HEK293 (cell line): ENCODE results near the gene SLC28A2.
"Not testable (repeated sequence)": the region's sequence is repeated elsewhere in the genome, so short reads cannot be mapped to it uniquely, and the experiment has no call there.

Experiments
- CTCF ChIA-PET: fragments of 350-600 bp; formaldehyde crosslinking; extraction: SDS; loops from one replicate; lab custom pipeline; 2021; ENCODE audit warnings: antibody characterized with exemption; lab: Yijun Ruan, JAX
- POLR2A ChIA-PET: fragments of 300-600 bp; formaldehyde crosslinking; extraction: SDS; loops from one replicate; lab custom pipeline; 2020; ENCODE audit warnings: antibody characterized with exemption, inconsistent platforms; lab: Yijun Ruan, JAX
- H3K27ac ChIP-seq: fragments of 200-500 bp; sonication (Bioruptor generic); 2 replicates; pipeline ENCODE4 v1.5.1; 2014; ENCODE audit warnings: low read depth, low read length, control low read depth, inconsistent platforms; ENCODE audit errors: extremely low read depth
- H3K36me3 ChIP-seq, 2 experiments: fragments of 200-500 bp in 1 of 2; sonication (Bioruptor generic) in 1 of 2; 1 replicate in 1 of 2; 2 replicates in 1 of 2; pipeline ENCODE4 v1.5.1; 2014 to 2017; ENCODE audit warnings: inconsistent platforms in 2 of 2, low read length in 2 of 2; ENCODE audit not compliant: control insufficient read depth in 2 of 2, insufficient read depth in 1 of 2
- H3K4me1 ChIP-seq: fragments of 200-500 bp; sonication (Bioruptor generic); 2 replicates; pipeline ENCODE4 v1.5.1; 2014; ENCODE audit warnings: mild to moderate bottlenecking, low read length, inconsistent platforms; ENCODE audit not compliant: control insufficient read depth, insufficient read depth
- H3K4me3 ChIP-seq: 2 replicates; pipeline ENCODE4 v1.5.1; 2011; ENCODE audit warnings: low read depth, mild to moderate bottlenecking, control low read depth, low read length, moderate library complexity
- H3K9me3 ChIP-seq: fragments of 200-500 bp; sonication (Bioruptor generic); 2 replicates; pipeline ENCODE4 v1.5.1; 2014; ENCODE audit warnings: low read depth, low read length, inconsistent platforms; ENCODE audit not compliant: control insufficient read depth, insufficient read depth
- KLF16 ChIP-seq: fragments of 450-650 bp; formaldehyde crosslinking; IDR thresholded peaks from 2 replicates; pipeline ENCODE4 v1.5.1; 2017; ENCODE audit warnings: missing biosample characterization, missing genetic modification characterization
- SCRT2 ChIP-seq: fragments of 450-650 bp; formaldehyde crosslinking; IDR thresholded peaks from 2 replicates; pipeline ENCODE4 v1.5.1; 2016; ENCODE audit warnings: missing biosample characterization, missing genetic modification characterization
- WT1 ChIP-seq: fragments of 450-650 bp; formaldehyde crosslinking; IDR thresholded peaks from 2 replicates; pipeline ENCODE4 v1.5.1; 2016; ENCODE audit warnings: missing biosample characterization, missing genetic modification characterization
- ZNF174 ChIP-seq: fragments of 450-650 bp; formaldehyde crosslinking; IDR thresholded peaks from 2 replicates; pipeline ENCODE4 v1.5.0; 2017; ENCODE audit warnings: missing biosample characterization, mild to moderate bottlenecking, missing genetic modification characterization
- ZNF311 ChIP-seq: fragments of 450-650 bp; formaldehyde crosslinking; IDR thresholded peaks from 2 replicates; pipeline ENCODE4 v1.5.1; 2017; ENCODE audit warnings: missing biosample characterization, missing genetic modification characterization, borderline replicate concordance
- ZNF621 ChIP-seq: fragments of 450-650 bp; formaldehyde crosslinking; IDR thresholded peaks from 2 replicates; pipeline ENCODE4 v1.5.1; 2017; ENCODE audit warnings: missing biosample characterization, missing genetic modification characterization
- ZNF792 ChIP-seq: fragments of 450-650 bp; formaldehyde crosslinking; IDR thresholded peaks from 2 replicates; pipeline ENCODE4 v1.5.1; 2016; ENCODE audit warnings: missing biosample characterization, missing genetic modification characterization
- TF ChIP-seq, protein P1 (sequence below): fragments of 450-650 bp; formaldehyde crosslinking; IDR thresholded peaks from 2 replicates; pipeline ENCODE4 v1.5.1; 2016; ENCODE audit warnings: missing biosample characterization, missing genetic modification characterization
- TF ChIP-seq, protein P2 (sequence below): fragments of 450-650 bp; formaldehyde crosslinking; IDR thresholded peaks from 2 replicates; pipeline ENCODE4 v1.5.1; 2017; ENCODE audit warnings: missing biosample characterization, missing genetic modification characterization
- TF ChIP-seq, protein P3 (sequence below): fragments of 450-650 bp; formaldehyde crosslinking; IDR thresholded peaks from 2 replicates; pipeline ENCODE4 v1.5.1; 2017; ENCODE audit warnings: missing biosample characterization, missing genetic modification characterization
- TF ChIP-seq, protein P4 (sequence below): fragments of 450-650 bp; formaldehyde crosslinking; IDR thresholded peaks from 2 replicates; pipeline ENCODE4 v1.5.1; 2016; ENCODE audit warnings: missing biosample characterization, missing genetic modification characterization

SLC28A2 gene

DNA sequence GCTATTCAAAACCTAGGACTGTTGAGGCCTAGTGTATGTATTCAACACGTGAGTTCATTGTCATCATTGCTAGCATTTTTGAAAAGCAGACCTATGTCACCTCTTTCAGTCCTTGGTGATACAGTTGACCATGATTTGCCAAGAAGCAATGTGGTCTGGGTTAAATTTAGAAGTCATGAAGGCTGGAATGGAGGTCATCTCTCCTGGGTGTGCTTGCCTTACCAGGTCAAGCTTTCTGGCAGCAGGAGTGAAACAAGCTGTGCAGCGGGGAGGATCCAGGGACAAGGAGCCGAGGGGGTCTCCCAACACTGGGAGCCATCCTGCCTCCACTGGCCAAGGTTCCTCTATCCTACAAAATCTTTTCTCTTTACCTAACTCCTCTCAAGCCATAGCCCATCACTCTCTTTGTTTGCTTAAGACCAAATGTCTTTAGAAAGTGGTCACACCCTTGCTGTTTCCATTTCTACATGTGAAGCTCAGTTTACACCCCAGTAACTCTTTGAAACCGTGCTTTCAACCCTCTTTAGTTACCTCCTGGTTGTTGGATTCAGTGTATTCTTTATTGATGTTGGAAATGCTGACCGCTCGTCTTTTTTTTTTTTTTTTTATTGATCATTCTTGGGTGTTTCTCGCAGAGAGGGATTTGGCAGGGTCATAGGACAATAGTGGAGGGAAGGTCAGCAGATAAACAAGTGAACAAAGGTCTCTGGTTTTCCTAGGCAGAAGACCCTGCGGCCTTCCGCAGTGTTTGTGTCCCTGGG lies 40.0 kb downstream of the SLC28A2 start (continued):
- TF ChIP-seq, protein P1, sequence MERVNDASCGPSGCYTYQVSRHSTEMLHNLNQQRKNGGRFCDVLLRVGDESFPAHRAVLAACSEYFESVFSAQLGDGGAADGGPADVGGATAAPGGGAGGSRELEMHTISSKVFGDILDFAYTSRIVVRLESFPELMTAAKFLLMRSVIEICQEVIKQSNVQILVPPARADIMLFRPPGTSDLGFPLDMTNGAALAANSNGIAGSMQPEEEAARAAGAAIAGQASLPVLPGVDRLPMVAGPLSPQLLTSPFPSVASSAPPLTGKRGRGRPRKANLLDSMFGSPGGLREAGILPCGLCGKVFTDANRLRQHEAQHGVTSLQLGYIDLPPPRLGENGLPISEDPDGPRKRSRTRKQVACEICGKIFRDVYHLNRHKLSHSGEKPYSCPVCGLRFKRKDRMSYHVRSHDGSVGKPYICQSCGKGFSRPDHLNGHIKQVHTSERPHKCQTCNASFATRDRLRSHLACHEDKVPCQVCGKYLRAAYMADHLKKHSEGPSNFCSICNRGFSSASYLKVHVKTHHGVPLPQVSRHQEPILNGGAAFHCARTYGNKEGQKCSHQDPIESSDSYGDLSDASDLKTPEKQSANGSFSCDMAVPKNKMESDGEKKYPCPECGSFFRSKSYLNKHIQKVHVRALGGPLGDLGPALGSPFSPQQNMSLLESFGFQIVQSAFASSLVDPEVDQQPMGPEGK (tag by site-specific recombination): no peak
- TF ChIP-seq SCRT2 (tag by site-specific recombination) (no peak), WT1 (tag by site-specific recombination) (no peak), KLF16 (tag by site-specific recombination) (no peak), ZNF621 (no peak)

DNA sequence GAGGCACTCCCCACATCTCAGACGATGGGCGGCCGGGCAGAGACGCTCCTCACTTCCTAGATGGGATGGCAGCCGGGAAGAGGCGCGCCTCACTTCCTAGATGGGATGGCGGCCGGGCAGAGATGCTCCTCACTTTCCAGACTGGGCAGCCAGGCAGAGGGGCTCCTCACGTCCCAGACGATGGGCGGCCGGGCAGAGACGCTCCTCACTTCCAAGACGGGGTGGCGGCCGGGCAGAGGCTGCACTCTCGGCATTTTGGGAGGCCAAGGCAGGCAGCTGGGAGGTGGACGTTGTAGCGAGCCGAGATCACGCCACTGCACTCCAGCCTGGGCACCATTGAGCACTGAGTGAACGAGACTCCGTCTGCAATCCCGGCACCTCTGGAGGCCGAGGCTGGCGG lies 41.3 kb downstream of the SLC28A2 start:
- POLR2A ChIA-PET, H3K4me1 ChIP-seq, H3K4me3 ChIP-seq, H3K36me3 ChIP-seq, H3K27ac ChIP-seq, H3K9me3 ChIP-seq: not testable (repeated sequence)
- CTCF ChIA-PET: interaction anchor here (0.6 kb wide), 1 partner anchor 132 kb away, joined by 3 read pairs; no protein-coding TSS in a partner anchor

DNA sequence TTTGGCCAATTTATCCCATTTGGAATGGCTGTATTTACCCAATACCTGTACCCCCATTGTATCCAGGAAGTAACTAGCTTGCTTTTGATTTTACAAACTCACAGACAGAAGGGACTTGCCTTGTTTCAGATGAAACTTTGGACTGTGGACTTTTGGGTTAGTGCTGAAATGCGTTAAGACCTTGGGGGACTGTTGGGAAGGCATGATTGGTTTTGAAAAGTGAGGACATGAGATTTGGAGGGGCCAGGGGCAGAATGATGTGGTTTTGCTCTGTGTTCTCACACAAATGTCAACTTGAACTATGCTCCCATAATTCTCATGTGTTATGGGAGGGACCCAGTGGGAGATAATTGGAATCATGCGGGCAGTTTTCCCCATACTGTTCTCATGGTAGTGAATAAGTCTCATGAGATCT lies 46.9 kb downstream of the SLC28A2 start:
- POLR2A ChIA-PET, H3K9me3 ChIP-seq, H3K4me3 ChIP-seq, H3K36me3 ChIP-seq, H3K4me1 ChIP-seq, CTCF ChIA-PET, H3K27ac ChIP-seq: not testable (repeated sequence)

DNA sequence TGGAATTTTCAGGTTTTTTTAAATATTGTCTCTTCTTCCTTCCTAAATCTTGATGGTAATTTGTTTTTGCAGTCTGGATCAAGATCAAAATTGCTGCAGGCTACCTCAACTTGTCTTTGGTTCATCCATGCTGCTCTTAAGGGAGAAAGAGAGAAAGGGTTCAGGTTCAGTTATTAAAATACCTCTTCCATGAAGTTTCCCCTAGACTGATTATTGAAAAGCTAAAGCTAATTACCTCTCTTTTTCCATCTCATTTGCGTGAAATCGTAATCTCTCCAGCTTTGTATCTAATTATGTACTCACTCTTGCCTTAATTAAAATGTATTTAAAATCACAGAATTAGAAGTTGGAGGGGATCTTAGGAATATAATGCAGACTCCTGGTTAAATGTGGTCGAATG lies 52.7 kb downstream of the SLC28A2 start:
- ChIA-PET POLR2A (interaction anchor here (1.0 kb wide), 1 partner anchor 98 kb away, joined by 4 read pairs; a partner anchor contains a TSS), CTCF (interaction anchor here (0.6 to 0.7 kb wide), 2 partner anchors 286 to 315 kb away, joined by 3 to 4 read pairs; no protein-coding TSS in a partner anchor)
- TF ChIP-seq ZNF792 (tag by site-specific recombination) (no peak), ZNF174 (no peak)
- Histone ChIP-seq H3K4me3 (no peak overlapping the region), H3K4me1 (0 out of 2 replicates have a peak, but pooled peaks cover 2% of the 10 kb centered on the region), H3K27ac (no peak overlapping the region), H3K9me3 (no peaks in the 10 kb centered on the region), H3K36me3 (no peaks in the 10 kb centered on the region)

DNA sequence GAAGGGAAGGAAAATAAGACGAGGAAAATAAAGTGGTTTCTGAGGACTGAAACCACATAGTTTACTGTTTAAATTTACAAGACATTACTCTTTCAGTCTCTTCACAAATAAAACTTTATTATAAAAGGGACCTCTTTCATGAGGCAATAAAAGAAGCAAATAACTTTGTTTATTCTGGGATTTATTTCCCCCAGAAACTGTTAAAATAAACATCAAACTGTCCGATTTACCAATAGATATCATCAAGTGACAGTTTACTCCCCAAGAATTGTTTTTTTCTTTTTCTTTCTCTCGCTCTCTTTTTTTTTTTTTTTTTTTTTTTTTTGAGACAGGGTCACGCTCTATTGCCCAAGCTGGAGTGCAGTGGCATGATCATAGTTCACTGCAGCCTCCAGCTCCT lies 54.1 kb downstream of the SLC28A2 start:
- TF ChIP-seq ZNF311 (tag by site-specific recombination): no peak
- TF ChIP-seq, protein P2, sequence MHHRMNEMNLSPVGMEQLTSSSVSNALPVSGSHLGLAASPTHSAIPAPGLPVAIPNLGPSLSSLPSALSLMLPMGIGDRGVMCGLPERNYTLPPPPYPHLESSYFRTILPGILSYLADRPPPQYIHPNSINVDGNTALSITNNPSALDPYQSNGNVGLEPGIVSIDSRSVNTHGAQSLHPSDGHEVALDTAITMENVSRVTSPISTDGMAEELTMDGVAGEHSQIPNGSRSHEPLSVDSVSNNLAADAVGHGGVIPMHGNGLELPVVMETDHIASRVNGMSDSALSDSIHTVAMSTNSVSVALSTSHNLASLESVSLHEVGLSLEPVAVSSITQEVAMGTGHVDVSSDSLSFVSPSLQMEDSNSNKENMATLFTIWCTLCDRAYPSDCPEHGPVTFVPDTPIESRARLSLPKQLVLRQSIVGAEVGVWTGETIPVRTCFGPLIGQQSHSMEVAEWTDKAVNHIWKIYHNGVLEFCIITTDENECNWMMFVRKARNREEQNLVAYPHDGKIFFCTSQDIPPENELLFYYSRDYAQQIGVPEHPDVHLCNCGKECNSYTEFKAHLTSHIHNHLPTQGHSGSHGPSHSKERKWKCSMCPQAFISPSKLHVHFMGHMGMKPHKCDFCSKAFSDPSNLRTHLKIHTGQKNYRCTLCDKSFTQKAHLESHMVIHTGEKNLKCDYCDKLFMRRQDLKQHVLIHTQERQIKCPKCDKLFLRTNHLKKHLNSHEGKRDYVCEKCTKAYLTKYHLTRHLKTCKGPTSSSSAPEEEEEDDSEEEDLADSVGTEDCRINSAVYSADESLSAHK (tag by site-specific recombination): peak; percentile 54
- TF ChIP-seq, protein P3, sequence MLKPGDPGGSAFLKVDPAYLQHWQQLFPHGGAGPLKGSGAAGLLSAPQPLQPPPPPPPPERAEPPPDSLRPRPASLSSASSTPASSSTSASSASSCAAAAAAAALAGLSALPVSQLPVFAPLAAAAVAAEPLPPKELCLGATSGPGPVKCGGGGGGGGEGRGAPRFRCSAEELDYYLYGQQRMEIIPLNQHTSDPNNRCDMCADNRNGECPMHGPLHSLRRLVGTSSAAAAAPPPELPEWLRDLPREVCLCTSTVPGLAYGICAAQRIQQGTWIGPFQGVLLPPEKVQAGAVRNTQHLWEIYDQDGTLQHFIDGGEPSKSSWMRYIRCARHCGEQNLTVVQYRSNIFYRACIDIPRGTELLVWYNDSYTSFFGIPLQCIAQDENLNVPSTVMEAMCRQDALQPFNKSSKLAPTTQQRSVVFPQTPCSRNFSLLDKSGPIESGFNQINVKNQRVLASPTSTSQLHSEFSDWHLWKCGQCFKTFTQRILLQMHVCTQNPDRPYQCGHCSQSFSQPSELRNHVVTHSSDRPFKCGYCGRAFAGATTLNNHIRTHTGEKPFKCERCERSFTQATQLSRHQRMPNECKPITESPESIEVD (tag by site-specific recombination): peak; percentile 18; the same call in 1 of the 2 replicates
- TF ChIP-seq, protein P4, sequence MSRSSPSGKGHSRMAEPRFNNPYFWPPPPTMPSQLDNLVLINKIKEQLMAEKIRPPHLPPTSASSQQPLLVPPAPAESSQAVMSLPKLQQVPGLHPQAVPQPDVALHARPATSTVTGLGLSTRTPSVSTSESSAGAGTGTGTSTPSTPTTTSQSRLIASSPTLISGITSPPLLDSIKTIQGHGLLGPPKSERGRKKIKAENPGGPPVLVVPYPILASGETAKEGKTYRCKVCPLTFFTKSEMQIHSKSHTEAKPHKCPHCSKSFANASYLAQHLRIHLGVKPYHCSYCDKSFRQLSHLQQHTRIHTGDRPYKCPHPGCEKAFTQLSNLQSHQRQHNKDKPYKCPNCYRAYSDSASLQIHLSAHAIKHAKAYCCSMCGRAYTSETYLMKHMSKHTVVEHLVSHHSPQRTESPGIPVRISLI (tag by site-specific recombination): 0 out of 2 replicates have a peak, but pooled peaks have one; percentile 39
- H3K4me1 ChIP-seq: 0 out of 2 replicates have a peak, but pooled peaks cover 2% of the 10 kb centered on the region
- H3K4me3 ChIP-seq: no peak overlapping the region
- H3K9me3 ChIP-seq: no peaks in the 10 kb centered on the region
- POLR2A ChIA-PET: no interaction called here
- H3K36me3 ChIP-seq: no peaks in the 10 kb centered on the region
- CTCF ChIA-PET: interaction anchor here (1.0 kb wide), 1 partner anchor 29 kb away, joined by 4 read pairs; no protein-coding TSS in a partner anchor
- no peak overlapping the region for H3K27ac ChIP-seq
